ENCODE measurements around the gene ZFAND3.
"Not testable (repeated sequence)": the region's sequence is repeated elsewhere in the genome, so short reads cannot be mapped to it uniquely, and the experiment has no call there.

The ZFAND3 gene

DNA sequence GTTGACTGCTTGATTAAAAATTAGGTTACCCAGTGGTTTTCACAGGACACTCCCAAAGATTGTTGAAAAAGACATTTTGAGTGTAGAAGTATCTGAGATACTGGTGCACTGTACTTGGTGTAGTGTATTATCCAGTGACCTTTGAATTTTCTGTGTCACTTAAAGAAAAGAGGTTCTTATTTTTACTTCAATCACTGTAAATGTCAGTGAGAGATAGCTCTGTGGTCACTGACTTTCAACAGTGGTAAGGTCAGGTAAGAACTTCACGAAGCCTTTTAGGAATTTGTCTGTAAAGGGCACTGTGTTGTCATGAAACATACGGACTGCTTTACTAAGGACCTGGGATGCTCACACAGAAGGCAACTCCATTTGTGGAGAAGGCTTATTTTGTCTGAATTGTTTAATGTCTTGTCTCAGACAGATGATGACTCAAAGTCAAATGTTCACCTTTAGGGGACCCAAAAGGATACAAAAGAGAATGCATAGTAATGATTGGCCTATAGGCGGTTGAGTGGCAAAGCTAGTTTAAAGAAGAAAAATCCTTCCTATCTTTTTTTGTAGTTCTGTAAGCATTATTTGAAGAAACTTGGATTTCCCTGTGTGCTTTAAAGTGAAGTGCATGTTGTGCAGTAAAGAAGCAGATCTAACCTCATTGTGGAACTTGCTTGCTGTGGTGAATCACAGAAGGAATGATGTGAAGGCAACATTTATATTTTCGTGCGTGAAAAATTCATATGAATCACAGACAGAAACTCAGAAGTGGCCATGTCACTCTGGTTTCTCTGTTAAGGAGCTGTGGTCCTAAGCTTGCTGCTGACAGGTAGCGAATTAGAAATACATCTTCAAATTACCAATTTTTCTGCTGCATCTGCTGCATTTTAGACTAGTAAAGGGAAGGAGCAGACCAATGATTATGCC lies 47.3 kb downstream of the ZFAND3 start:
- in situ Hi-C loops (cut with HindIII; ENCODE audit: low pct_unique_long_range_greater_than_20kb, low sequenced_read_pairs) = no loop called here
- no peak for DNase-seq (ENCODE audit: low read depth in 1 of 2, low spot score in 1 of 2)
- no peak for TF ChIP-seq JUND (IDR thresholded peaks at IDR 0.05; ENCODE audit: low read depth)

DNA sequence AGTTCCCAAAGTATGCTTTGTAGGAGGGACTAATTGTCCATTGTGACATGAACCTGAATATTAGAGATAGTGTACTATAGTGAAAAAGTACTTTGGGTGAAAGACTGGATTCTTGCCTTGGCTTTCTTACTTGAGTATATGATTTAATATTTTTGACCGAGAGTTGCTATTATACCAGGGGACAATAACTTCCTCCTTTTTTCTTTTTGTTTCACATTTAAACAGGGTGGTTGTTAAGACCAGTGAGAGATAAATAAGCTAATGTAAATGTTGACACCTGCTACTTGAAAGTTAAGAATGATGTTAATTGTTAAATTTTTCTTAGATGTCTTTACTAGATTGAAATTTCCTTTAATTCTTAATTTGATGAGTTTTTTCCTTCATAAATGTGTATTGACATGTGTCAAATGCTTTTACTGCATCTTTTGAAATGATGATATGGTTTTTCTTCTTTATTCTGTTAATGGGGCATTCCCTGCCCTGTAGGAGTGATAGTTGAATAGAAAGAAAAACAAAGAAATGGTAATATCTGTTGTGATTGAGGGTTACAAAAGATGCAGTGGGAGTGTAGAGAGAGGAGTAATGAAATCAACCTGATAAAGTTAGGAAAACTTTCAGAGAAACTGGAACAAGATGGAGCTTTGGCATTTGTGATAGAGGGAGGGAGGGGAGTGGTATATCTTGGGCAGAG lies 48.4 kb downstream of the ZFAND3 start:
- in situ Hi-C loops (cut with HindIII; ENCODE audit: low pct_unique_long_range_greater_than_20kb, low sequenced_read_pairs) = no loop called here
- TF ChIP-seq JUND (IDR thresholded peaks at IDR 0.05; ENCODE audit: low read depth) = no peak

DNA sequence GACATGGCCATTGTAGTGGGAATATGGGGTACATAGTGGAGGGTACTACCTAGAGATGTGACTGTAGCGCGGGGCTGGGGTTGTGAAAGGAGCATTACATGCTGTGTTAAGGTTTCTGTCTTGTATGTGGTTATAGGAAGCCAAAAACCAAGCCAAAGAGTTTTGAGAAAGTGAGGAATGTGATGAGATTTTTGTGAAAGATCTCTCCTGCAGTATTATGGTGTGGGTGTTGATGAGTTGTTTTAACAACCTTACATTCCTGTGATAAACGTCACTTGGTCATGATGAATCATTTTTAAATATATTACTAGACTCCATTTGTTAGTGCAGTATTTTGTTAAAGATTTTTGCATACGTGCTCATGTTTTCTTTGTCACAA lies 48.9 kb downstream of the ZFAND3 start:
- no peak for TF ChIP-seq JUND (IDR thresholded peaks at IDR 0.05; ENCODE audit: low read depth)
- in situ Hi-C loops (cut with HindIII; ENCODE audit: low pct_unique_long_range_greater_than_20kb, low sequenced_read_pairs) = no loop called here
- DNase-seq (ENCODE audit: low read depth in 1 of 2, low spot score in 1 of 2) = no peak

More for the DNA sequence above, 48.4 kb downstream of the ZFAND3 start:
- no peak for DNase-seq (ENCODE audit: low read depth in 1 of 2, low spot score in 1 of 2)

DNA sequence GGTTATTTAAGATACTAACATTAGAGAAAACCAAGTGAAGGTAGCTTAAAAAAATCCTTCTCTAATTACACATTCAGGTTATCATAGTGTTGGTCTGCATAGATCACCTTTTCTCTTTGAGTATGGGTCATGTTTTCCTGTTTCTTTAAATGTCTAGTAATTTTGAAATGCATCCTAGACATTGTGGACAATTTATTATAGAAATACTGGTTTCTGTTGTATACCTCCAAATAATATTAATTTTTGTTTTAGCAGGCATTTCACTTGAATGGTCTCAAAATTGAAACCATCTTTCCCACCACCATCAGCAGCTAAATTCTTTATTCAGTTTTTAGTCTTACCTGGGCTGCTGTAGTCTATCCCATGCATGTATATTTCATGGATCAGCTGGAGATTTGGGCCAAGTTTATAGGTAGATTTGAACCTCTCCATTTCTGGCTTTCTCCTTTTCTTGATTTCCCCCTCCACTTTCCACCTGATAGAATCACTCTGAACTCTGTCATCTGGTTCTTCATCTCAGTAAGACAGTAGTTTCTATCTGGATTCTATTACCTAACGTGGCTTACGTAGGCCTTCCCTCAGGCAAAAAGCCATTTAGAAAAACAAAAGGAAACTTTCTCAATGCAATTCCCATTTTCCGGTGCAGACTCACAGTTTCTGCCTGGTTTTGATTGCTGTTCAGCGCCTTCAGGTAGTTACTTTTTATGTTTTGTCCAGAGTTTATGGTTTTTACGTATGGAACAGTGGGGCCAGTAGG lies 52.3 kb downstream of the ZFAND3 start:
- in situ Hi-C loops (cut with HindIII; ENCODE audit: low pct_unique_long_range_greater_than_20kb, low sequenced_read_pairs) = no loop called here
- DNase-seq (ENCODE audit: low read depth in 1 of 2, low spot score in 1 of 2) = no peak
- no peak for TF ChIP-seq JUND (IDR thresholded peaks at IDR 0.05; ENCODE audit: low read depth)

DNA sequence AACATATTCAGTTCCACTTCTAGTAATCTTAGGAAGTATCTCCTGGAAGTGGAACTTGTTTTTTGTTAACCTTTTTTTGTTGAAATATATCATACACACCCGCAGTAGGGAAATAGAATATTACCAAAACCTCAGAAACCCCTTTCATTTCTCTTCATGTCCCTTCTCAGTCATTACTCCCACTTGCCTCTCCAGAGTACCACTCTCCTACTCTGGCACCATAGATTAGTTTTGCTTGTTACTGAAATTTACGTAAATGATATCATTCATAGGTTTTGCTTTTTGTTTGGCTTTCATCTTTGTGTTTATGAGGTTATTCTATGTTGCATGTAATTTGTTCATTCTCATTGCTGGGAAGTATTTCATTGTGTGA lies 52.8 kb downstream of the ZFAND3 start:
- in situ Hi-C loops (cut with HindIII; ENCODE audit: low pct_unique_long_range_greater_than_20kb, low sequenced_read_pairs) = no loop called here
- DNase-seq (ENCODE audit: low read depth in 1 of 2, low spot score in 1 of 2) = no peak
- no peak for TF ChIP-seq JUND (IDR thresholded peaks at IDR 0.05; ENCODE audit: low read depth)

DNA sequence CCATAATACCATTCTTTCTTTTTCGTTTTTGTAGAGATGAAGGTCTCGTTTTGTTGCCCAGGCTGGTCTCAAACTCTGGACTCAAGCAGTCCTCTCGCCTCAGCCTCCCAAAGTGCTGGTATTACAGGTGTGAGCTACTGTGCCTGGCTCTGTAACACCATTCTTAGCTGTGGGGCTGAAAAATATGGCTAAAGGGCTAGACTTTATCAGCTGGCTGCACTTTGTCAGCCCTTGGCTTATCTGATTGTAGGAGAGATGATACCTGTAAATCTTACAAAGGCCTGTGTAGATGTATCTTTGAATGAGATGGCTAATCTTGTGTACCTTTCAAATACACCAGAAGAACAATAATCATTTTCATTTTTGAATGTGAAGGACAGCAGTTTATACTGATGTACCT lies 55.2 kb downstream of the ZFAND3 start:
- no peak for DNase-seq (ENCODE audit: low read depth in 1 of 2, low spot score in 1 of 2)

DNA sequence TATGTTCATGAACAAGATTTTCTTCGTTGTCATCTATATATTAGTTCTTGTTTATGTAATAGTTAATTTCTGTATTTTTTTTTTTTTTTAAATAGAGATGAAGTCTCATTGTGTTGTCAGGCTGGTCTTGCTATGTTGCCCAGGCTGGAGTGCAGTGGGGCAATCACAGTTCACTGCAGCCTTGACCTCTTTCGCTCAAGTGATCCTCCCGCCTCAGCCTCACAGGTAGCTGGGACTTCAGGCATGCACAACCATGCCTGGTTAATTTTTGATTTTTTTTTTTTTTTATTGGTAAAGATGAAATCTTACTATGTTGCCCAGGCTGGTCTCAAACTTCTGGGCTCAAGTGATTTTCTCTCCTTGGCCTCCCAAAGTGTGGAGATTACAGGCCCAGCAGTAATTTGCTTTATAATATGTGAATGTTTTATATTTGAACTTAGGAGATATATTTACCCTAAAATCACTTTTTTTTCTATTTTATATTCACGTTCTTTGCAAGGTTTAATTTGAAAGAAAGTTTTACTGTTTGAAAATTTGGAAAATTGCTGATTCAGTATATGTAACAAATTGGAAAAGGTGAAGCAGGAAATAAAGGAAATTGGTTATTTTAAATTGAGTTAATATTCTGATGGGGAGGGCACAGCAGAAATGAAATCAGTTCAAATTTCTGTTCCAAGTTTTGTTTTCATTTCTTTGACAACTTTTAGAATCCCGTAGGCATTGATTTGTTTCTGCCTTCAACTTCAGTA lies 56.2 kb downstream of the ZFAND3 start:
- in situ Hi-C loops (cut with HindIII; ENCODE audit: low pct_unique_long_range_greater_than_20kb, low sequenced_read_pairs) = no loop called here
- DNase-seq (ENCODE audit: low read depth in 1 of 2, low spot score in 1 of 2) = no peak
- TF ChIP-seq JUND (IDR thresholded peaks at IDR 0.05; ENCODE audit: low read depth) = no peak

More for the DNA sequence above, 55.2 kb downstream of the ZFAND3 start:
- in situ Hi-C loops (cut with HindIII; ENCODE audit: low pct_unique_long_range_greater_than_20kb, low sequenced_read_pairs) = no loop called here
- no peak for TF ChIP-seq JUND (IDR thresholded peaks at IDR 0.05; ENCODE audit: low read depth)

DNA sequence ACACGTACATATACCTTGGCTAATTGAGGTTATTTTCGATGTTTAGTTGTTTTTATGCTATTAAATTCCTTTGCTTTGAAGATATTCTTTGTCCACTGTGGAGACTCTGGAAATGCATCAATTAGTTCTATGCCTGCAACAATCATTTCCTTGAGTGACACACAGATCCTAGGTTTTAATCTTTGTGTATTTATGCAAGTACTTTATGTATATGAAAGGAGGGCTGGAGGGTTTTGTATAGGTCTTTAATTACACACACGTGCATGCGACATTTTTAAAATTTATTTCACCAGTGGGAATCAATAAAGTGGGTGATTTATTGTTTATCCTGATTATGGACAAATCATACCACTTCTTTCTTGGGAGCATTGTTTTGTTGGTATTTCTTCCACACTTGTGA lies 57.3 kb downstream of the ZFAND3 start:
- in situ Hi-C loops (cut with HindIII; ENCODE audit: low pct_unique_long_range_greater_than_20kb, low sequenced_read_pairs) = no loop called here

DNA sequence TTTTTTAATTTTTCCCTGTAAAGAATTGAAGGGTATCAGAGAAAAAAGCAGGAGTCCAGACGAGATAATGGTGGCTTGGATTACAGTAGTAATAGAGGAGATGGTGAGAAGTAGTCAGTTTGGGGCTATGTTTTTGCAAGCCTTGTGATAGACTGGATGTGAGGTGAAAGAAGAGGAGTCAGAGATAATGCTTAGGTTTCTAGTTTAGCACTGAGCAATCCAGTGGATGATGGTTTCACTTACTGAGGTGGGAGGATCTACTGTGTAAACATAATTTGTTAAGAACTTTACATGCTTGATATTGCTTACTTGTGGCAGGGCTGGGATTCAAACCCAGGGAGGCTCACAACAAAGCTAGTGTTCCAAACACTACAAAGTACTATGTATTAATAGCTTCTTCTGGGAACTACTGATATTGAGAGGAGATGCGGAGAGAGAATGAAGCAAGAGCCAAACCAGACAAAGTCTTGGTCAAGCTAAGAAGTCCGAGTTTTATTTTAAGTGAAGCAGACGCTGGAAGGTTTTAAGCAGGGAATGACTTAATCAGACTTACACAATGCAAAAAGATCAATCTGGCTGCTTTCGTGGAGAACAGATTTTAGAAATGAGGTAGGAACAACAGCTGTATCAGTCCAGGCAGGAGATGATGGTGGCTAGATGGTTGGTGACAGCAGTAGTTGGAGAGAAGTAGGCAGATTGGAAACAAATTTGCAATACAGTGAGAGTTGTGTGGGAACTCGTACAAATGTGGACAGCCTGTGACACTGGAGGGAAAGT lies 58.0 kb downstream of the ZFAND3 start:
- DNase-seq (ENCODE audit: low read depth in 1 of 2, low spot score in 1 of 2) = no peak
- in situ Hi-C loops (cut with HindIII; ENCODE audit: low pct_unique_long_range_greater_than_20kb, low sequenced_read_pairs) = no loop called here
- TF ChIP-seq JUND (IDR thresholded peaks at IDR 0.05; ENCODE audit: low read depth) = no peak

More for the DNA sequence above, 57.3 kb downstream of the ZFAND3 start:
- TF ChIP-seq JUND (IDR thresholded peaks at IDR 0.05; ENCODE audit: low read depth) = no peak
- DNase-seq (ENCODE audit: low read depth in 1 of 2, low spot score in 1 of 2) = no peak

DNA sequence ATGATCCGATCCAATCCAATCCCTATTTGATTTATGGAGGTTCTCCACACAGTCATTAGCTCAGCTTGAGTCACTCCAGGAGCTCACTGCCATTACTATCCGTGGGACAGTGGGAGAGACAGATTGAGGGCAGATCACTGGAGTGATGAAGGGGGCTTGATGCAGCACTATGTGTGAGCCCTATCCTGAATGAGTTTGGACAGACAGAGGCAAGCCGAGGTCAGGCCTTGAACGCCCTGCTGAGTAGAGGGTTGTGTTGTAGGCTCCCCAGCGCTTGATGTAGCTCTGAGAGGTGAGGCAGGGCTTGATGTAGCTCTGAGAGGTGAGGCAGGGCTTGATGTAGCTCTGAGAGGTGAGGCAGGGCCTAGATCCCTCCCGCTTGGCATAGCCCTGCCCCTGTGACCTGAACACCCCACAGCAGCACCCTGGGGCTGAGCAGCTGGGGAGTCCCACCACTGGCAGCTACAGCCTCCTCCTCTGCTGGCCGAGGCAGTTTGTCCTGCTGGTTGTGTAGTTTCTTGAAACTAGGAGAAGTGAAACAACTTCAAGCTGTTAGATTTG lies 58.7 kb downstream of the ZFAND3 start:
- in situ Hi-C loops (cut with HindIII; ENCODE audit: low pct_unique_long_range_greater_than_20kb, low sequenced_read_pairs) = no loop called here
- no peak for TF ChIP-seq JUND (IDR thresholded peaks at IDR 0.05; ENCODE audit: low read depth)

DNA sequence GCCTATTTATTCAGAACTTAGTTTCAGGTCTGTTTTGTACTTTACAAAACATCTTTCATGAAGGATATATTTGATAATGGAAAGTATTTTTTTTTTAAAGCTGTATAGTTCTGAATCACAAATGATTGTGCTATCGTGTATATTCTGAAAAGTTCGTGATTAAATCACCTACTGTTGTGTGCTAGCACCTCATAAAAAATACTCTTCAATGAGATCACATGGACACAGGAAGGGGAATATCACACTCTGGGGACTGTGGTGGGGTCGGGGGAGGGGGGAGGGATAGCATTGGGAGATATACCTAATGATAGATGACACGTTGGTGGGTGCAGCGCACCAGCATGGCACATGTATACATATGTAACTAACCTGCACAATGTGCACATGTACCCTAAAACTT lies 61.1 kb downstream of the ZFAND3 start:
- in situ Hi-C loops (cut with HindIII; ENCODE audit: low pct_unique_long_range_greater_than_20kb, low sequenced_read_pairs); DNase-seq (ENCODE audit: low read depth in 1 of 2, low spot score in 1 of 2): not testable (repeated sequence)

More for the DNA sequence above, 58.7 kb downstream of the ZFAND3 start:
- no peak for DNase-seq (ENCODE audit: low read depth in 1 of 2, low spot score in 1 of 2)

Measured in T47D (cell line).